Hepatocyte (in vitro differentiated cells): ENCODE measurements around the gene KCNJ12. TPM values are rescaled to one million over a fixed set of nuclear protein-coding genes. Genes with fewer than 3 reads are reported as not detected.

Experiments
- DNase-seq: peaks from one replicate; pipeline ENCODE4 v3.0.0-alpha.2; 2016; ENCODE audit warnings: low spot score
- H2AFZ ChIP-seq: fragments of 200-600 bp; sonication (generic); 2 replicates; pipeline ENCODE4 v1.6.0; 2016; ENCODE audit warnings: antibody characterized with exemption, mild to moderate bottlenecking
- H3K27ac ChIP-seq: fragments of 200-600 bp; sonication (generic); 2 replicates; pipeline ENCODE4 v1.5.1; 2016; ENCODE audit warnings: mild to moderate bottlenecking
- H3K27me3 ChIP-seq: fragments of 200-600 bp; sonication (generic); 2 replicates; pipeline ENCODE4 v1.6.1; 2016
- H3K36me3 ChIP-seq: fragments of 200-600 bp; sonication (generic); replicated peaks from 2 replicates; pipeline ENCODE4 v1.5.1; 2016; ENCODE audit warnings: low read depth; ENCODE audit not compliant: insufficient read depth
- H3K4me1 ChIP-seq: fragments of 200-600 bp; sonication (generic); 2 replicates; pipeline ENCODE4 v1.5.1; 2016; ENCODE audit warnings: mild to moderate bottlenecking, moderate library complexity; ENCODE audit not compliant: insufficient read depth
- H3K4me2 ChIP-seq: fragments of 200-600 bp; sonication (generic); 2 replicates; pipeline ENCODE4 v1.6.0; 2016
- H3K4me3 ChIP-seq: fragments of 200-600 bp; sonication (generic); 2 replicates; pipeline ENCODE4 v1.5.1; 2016; ENCODE audit warnings: mild to moderate bottlenecking
- H3K79me2 ChIP-seq: fragments of 200-600 bp; sonication (generic); 2 replicates; pipeline ENCODE4 v1.6.0; 2017; ENCODE audit warnings: mild to moderate bottlenecking
- H3K9me2 ChIP-seq: fragments of 200-600 bp; sonication (generic); replicated peaks from 2 replicates; pipeline ENCODE4 v1.6.0; 2017; ENCODE audit warnings: mild to moderate bottlenecking; ENCODE audit not compliant: insufficient read depth
- H3K9me3 ChIP-seq: fragments of 200-600 bp; sonication (generic); 2 replicates; pipeline ENCODE4 v1.5.1; 2016; ENCODE audit warnings: low read depth, mild to moderate bottlenecking
- H4K20me1 ChIP-seq: fragments of 200-600 bp; sonication (generic); 2 replicates; pipeline ENCODE4 v1.6.0; 2016; ENCODE audit warnings: mild to moderate bottlenecking; ENCODE audit not compliant: insufficient read depth, poor library complexity, severe bottlenecking
- CTCF ChIP-seq: fragments of 200-600 bp; sonication (generic); IDR thresholded peaks from 2 replicates; pipeline ENCODE4 v1.5.1; 2016; ENCODE audit warnings: antibody characterized with exemption, mild to moderate bottlenecking; ENCODE audit not compliant: poor library complexity
- EZH2 ChIP-seq: fragments of 200-600 bp; sonication (generic); IDR thresholded peaks from 2 replicates; pipeline ENCODE4 v1.6.1; 2016; ENCODE audit warnings: antibody characterized with exemption, mild to moderate bottlenecking, borderline replicate concordance
- EZH2phosphoT487 ChIP-seq: fragments of 200-600 bp; sonication (generic); IDR thresholded peaks from one replicate; pipeline ENCODE4 v1.6.1; 2018; ENCODE audit warnings: antibody characterized with exemption, mild to moderate bottlenecking, low read depth, moderate library complexity; ENCODE audit not compliant: unreplicated experiment, severe bottlenecking
- WGBS: methylation state at CpG from one replicate; pipeline ENCODE4 v1.1.6; 2016; ENCODE audit warnings: low lambda C conversion rate; ENCODE audit errors: missing lambda C conversion rate; 5-methylcytosine and 5-hydroxymethylcytosine counted together
- polyA plus RNA-seq: library from polyadenylated mRNA; unstranded; fragments of >200 nt; fragmentation: Nextera tagmentation; extraction: Ambion mirVana; gene quantifications from 2 replicates; pipeline ENCODE4 v1.2.1, GENCODE V29; 2016
- total RNA-seq: library from RNA; depleted of rRNA; stranded (reverse); fragments of >200 nt; gene quantifications from 2 replicates; pipeline ENCODE4 v1.2.3, GENCODE V29; 2014

The KCNJ12 gene
- total and polyA plus RNA-seq, 2 experiments from 2014 or later, result 0.15 to 0.73 TPM

- Histone ChIP-seq H4K20me1 (no peaks in the 10 kb centered on the region), H2AFZ (no peak overlapping the region), H3K9me2 (no peaks in the 10 kb centered on the region), H3K4me2 (no peak overlapping the region), H3K27ac (no peak overlapping the region), H3K9me3 (no peaks in the 10 kb centered on the region), H3K4me3 (no peak overlapping the region), H3K27me3 (no peaks in the 10 kb centered on the region), H3K4me1 (no peaks in the 10 kb centered on the region), H3K79me2 (no peaks in the 10 kb centered on the region), H3K36me3 (no peaks in the 10 kb centered on the region)
- TF ChIP-seq EZH2phosphoT487 (no peak), CTCF (no peak), EZH2 (no peak)
- 72% methylated on average over 5 of the region's 5 CpGs for WGBS
- no peak for DNase-seq
These were observed 11.5 kb downstream of the KCNJ12 start for GRCh38 chr17:21387616-21388015.

- no peaks in the 10 kb centered on the region for H3K9me3 ChIP-seq
- H3K9me2 ChIP-seq, result no peaks in the 10 kb centered on the region
- WGBS, result 78% methylated on average over 12 of the region's 12 CpGs
- H3K79me2 ChIP-seq, result no peaks in the 10 kb centered on the region
- TF ChIP-seq CTCF, result no peak
- no peak for TF ChIP-seq EZH2
- no peak for TF ChIP-seq EZH2phosphoT487
- H3K4me1 ChIP-seq, result no peaks in the 10 kb centered on the region
- DNase-seq, result no peak
- no peak overlapping the region for H2AFZ ChIP-seq
- no peaks in the 10 kb centered on the region for H3K27me3 ChIP-seq
- H3K27ac ChIP-seq, result no peak overlapping the region
- H3K4me2 ChIP-seq, result no peak overlapping the region
- no peaks in the 10 kb centered on the region for H4K20me1 ChIP-seq
- no peak overlapping the region for H3K4me3 ChIP-seq
- H3K36me3 ChIP-seq, result no peaks in the 10 kb centered on the region
These were observed 11.9 kb downstream of the KCNJ12 start for GRCh38 chr17:21388066-21388465.

- TF ChIP-seq EZH2 (no peak), CTCF (no peak), EZH2phosphoT487 (no peak)
- Histone ChIP-seq H3K27ac (no peak overlapping the region), H3K27me3 (no peaks in the 10 kb centered on the region), H3K9me2 (no peaks in the 10 kb centered on the region), H2AFZ (no peak overlapping the region), H4K20me1 (no peaks in the 10 kb centered on the region), H3K4me3 (no peak overlapping the region), H3K4me1 (no peaks in the 10 kb centered on the region), H3K79me2 (no peaks in the 10 kb centered on the region), H3K36me3 (no peaks in the 10 kb centered on the region), H3K9me3 (no peaks in the 10 kb centered on the region), H3K4me2 (no peak overlapping the region)
- 89% methylated on average over 6 of the region's 6 CpGs for WGBS
- no peak for DNase-seq
These were observed 12.8 kb downstream of the KCNJ12 start for GRCh38 chr17:21388944-21389343.

- Histone ChIP-seq H3K4me3 (no peak overlapping the region), H4K20me1 (no peaks in the 10 kb centered on the region), H3K9me2 (no peaks in the 10 kb centered on the region), H3K79me2 (no peaks in the 10 kb centered on the region), H3K27me3 (no peaks in the 10 kb centered on the region), H3K27ac (no peak overlapping the region), H3K4me2 (no peak overlapping the region), H2AFZ (no peak overlapping the region), H3K9me3 (no peaks in the 10 kb centered on the region), H3K36me3 (no peaks in the 10 kb centered on the region), H3K4me1 (no peaks in the 10 kb centered on the region)
- DNase-seq, result no peak
- 79% methylated on average over 7 of the region's 7 CpGs for WGBS
- no peak for TF ChIP-seq EZH2phosphoT487
- no peak for TF ChIP-seq EZH2
- no peak for TF ChIP-seq CTCF
These were observed 13.2 kb downstream of the KCNJ12 start for GRCh38 chr17:21389394-21389793.
